ENCODE measurements around the gene ISLR. TPM values are rescaled to one million over a fixed set of nuclear protein-coding genes. Genes with fewer than 3 reads are reported as not detected.

The ISLR gene
- total RNA-seq, 1 experiment from 2014 or later, result not detected

DNA sequence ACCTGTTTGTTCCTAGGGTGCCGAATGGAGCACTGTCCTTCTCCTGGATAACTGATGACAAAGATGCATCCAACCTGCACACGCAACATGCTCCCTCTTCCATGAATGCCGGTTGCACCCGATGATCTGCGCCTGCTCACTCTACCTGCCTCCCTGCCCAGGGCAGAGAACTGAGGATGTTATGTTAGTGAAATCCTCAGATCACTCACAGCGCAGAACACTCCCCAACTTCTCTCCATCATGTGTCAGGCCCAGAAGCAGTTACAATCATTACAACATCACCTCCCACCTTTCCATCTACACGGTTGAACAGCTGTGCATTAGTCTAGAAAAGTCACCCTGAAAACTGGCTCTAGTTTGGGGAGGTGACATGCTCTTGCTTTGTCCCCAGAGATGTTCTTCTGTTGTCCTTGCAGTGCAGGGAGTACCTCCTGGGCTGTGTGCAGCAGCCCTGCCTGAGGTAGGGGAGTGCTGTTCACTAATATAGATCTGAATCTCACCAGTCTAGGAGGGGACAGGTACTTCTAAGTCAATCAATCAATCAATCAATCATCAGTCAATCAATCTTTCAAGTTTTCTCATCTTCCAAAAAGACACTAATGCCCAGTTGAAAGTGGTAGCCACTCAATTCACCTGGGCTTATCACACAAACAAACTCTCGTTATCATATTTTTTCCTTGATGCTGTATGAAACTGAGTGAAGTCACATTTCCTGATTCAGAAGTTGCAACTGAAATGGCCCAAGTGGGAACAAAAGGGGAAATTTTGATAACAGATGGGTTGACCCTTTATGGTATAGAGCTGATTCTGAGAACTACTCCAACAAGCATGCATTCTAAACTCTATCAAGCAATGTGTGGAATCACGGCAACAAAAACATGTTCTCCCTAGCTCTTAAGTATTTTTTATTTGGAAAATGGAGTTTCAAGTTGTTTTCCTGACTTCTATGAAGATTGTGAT, 15.4 kb upstream of the ISLR start:
- H2AFZ ChIP-seq (ENCODE audit: low read length), result no peak overlapping the region
- no TSS peak for BruUV-seq (replicated peaks)
- no peaks in the 10 kb centered on the region for H3K36me3 ChIP-seq (ENCODE audit: low read depth, low read length)
- H3K9me2 ChIP-seq (replicated peaks; ENCODE audit: low read length), result no peaks in the 10 kb centered on the region
- intact Hi-C loops (cut with micrococcal nuclease), result no loop called here
- no peak overlapping the region for H3K4me2 ChIP-seq (ENCODE audit: low read length)
- no peaks in the 10 kb centered on the region for H3K27me3 ChIP-seq (ENCODE audit: low read length)
- no peaks in the 10 kb centered on the region for H3K4me1 ChIP-seq (ENCODE audit: insufficient read depth, low read length)
- TF ChIP-seq EZH2phosphoT487 (IDR thresholded peaks at IDR 0.05; ENCODE audit: borderline replicate concordance, low read length) (no peak), EZH2 (IDR thresholded peaks at IDR 0.05; ENCODE audit: low read length, unreplicated experiment) (no peak)
- TF ChIP-seq, protein P1, sequence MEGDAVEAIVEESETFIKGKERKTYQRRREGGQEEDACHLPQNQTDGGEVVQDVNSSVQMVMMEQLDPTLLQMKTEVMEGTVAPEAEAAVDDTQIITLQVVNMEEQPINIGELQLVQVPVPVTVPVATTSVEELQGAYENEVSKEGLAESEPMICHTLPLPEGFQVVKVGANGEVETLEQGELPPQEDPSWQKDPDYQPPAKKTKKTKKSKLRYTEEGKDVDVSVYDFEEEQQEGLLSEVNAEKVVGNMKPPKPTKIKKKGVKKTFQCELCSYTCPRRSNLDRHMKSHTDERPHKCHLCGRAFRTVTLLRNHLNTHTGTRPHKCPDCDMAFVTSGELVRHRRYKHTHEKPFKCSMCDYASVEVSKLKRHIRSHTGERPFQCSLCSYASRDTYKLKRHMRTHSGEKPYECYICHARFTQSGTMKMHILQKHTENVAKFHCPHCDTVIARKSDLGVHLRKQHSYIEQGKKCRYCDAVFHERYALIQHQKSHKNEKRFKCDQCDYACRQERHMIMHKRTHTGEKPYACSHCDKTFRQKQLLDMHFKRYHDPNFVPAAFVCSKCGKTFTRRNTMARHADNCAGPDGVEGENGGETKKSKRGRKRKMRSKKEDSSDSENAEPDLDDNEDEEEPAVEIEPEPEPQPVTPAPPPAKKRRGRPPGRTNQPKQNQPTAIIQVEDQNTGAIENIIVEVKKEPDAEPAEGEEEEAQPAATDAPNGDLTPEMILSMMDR (conservative IDR thresholded peaks at IDR 0.05; ENCODE audit: low read depth, low read length), result no peak
- no peak overlapping the region for H3K27ac ChIP-seq (ENCODE audit: low read length)
- DNase-seq (no peak), ATAC-seq (no peak)
- no peaks in the 10 kb centered on the region for H3F3A ChIP-seq (ENCODE audit: low read length, unreplicated experiment)
- POLR2A ChIA-PET (ENCODE audit: unreplicated experiment), result no interaction called here
- no peak overlapping the region for H3K4me3 ChIP-seq (ENCODE audit: low read length)
- H3K79me2 ChIP-seq (ENCODE audit: low read length), result no peaks in the 10 kb centered on the region
- no peaks in the 10 kb centered on the region for H4K20me1 ChIP-seq (ENCODE audit: low read length)
- CTCF ChIA-PET, result no interaction called here
- no peak overlapping the region for H3K9ac ChIP-seq (ENCODE audit: low read length)
- no peaks in the 10 kb centered on the region for H3K9me3 ChIP-seq (ENCODE audit: low read length)

DNA sequence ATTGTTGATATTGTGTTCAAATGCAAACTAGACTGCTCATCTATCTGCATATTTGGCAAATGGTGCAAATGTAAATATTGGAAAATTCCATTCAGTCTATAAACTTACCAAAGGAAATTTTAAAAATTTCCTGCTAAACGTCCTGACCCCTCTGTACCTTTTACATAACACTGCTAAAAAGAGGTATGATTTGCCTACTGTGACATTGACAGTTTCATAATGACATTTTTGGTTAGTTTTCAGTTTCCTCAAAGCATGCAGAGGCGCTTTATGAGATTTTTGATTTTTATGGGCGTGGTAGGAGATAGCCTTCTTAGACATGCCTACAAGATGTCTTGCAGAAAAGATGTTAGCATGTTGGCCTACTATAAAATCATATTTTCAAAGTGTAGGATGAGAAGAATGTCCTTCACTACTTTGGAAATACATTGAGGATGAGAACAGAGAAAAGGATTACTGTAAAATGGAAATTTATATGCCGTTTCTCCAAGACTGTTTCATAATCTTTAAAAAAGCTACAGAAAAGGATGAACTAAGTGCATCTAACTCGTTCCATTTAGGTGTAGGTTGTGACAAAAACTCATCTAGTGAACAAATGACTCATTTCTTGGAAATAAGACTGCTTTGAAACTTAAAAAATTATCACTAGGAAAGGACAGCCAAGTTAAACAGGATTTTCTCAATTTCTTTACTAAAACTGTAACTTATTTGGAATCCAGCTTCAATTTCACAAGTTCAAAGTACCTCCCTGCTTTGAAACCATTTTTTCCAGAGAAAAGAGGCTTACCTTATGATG, 14.5 kb upstream of the ISLR start:
- no peaks in the 10 kb centered on the region for H3K4me1 ChIP-seq (ENCODE audit: insufficient read depth, low read length)
- no peaks in the 10 kb centered on the region for H3K9me3 ChIP-seq (ENCODE audit: low read length)
- H3K4me3 ChIP-seq (ENCODE audit: low read length), result no peak overlapping the region
- ChIA-PET CTCF (no interaction called here), POLR2A (ENCODE audit: unreplicated experiment) (no interaction called here)
- no peak overlapping the region for H3K9ac ChIP-seq (ENCODE audit: low read length)
- no peaks in the 10 kb centered on the region for H3K36me3 ChIP-seq (ENCODE audit: low read depth, low read length)
- no peaks in the 10 kb centered on the region for H3K79me2 ChIP-seq (ENCODE audit: low read length)
- BruUV-seq (replicated peaks), result no TSS peak
- H3K9me2 ChIP-seq (replicated peaks; ENCODE audit: low read length), result no peaks in the 10 kb centered on the region
- no peak for ATAC-seq
- H3F3A ChIP-seq (ENCODE audit: low read length, unreplicated experiment), result no peaks in the 10 kb centered on the region
- DNase-seq, result no peak
- TF ChIP-seq EZH2 (IDR thresholded peaks at IDR 0.05; ENCODE audit: low read length, unreplicated experiment) (no peak), EZH2phosphoT487 (IDR thresholded peaks at IDR 0.05; ENCODE audit: borderline replicate concordance, low read length) (no peak)
- TF ChIP-seq, protein P1 (conservative IDR thresholded peaks at IDR 0.05; ENCODE audit: low read depth, low read length), result no peak
- intact Hi-C loops (cut with micrococcal nuclease), result no loop called here
- H3K4me2 ChIP-seq (ENCODE audit: low read length), result no peak overlapping the region
- H4K20me1 ChIP-seq (ENCODE audit: low read length), result no peaks in the 10 kb centered on the region
- H2AFZ ChIP-seq (ENCODE audit: low read length), result no peak overlapping the region
- H3K27ac ChIP-seq (ENCODE audit: low read length), result no peak overlapping the region
- no peaks in the 10 kb centered on the region for H3K27me3 ChIP-seq (ENCODE audit: low read length)
